GM21390 (cell line): Measurements from ENCODE around the gene SLC6A19.

ENCODE experiments used
- ATAC-seq: cut with Tn5 transposase; IDR thresholded peaks from one replicate; pipeline ENCODE4 v1.9.1; 2021; ENCODE audit not compliant: unreplicated experiment

The SLC6A19 gene

GRCh38 chr5:1165864-1166263 is 35.5 kb upstream of the SLC6A19 start:
- no peak for ATAC-seq

GRCh38 chr5:1166370-1166769 is 35.0 kb upstream of the SLC6A19 start:
- ATAC-seq, result no peak

GRCh38 chr5:1167361-1167727 is 34.1 kb upstream of the SLC6A19 start:
- ATAC-seq, result peak; percentile 13

GRCh38 chr5:1167728-1168709 is 33.4 kb upstream of the SLC6A19 start:
- ATAC-seq, result peak; percentile 69

GRCh38 chr5:1168796-1169195 is 32.6 kb upstream of the SLC6A19 start:
- ATAC-seq, result no peak

- no peak for ATAC-seq
These were observed 31.9 kb upstream of the SLC6A19 start for GRCh38 chr5:1169211-1170115.

GRCh38 chr5:1171340-1171941 is 30.0 kb upstream of the SLC6A19 start:
- ATAC-seq, result no peak

- ATAC-seq, result no peak
These were observed 29.3 kb upstream of the SLC6A19 start for GRCh38 chr5:1172007-1172581.

- ATAC-seq, result no peak
These were observed 28.6 kb upstream of the SLC6A19 start for GRCh38 chr5:1172670-1173404.

- no peak for ATAC-seq
These were observed 27.8 kb upstream of the SLC6A19 start for GRCh38 chr5:1173485-1174070.

GRCh38 chr5:1174122-1174936 is 27.1 kb upstream of the SLC6A19 start:
- no peak for ATAC-seq

- no peak for ATAC-seq
These were observed 26.4 kb upstream of the SLC6A19 start for GRCh38 chr5:1175015-1175414.

GRCh38 chr5:1175801-1176472 is 25.5 kb upstream of the SLC6A19 start:
- no peak for ATAC-seq

GRCh38 chr5:1176473-1177391 is 24.7 kb upstream of the SLC6A19 start:
- ATAC-seq, result no peak

GRCh38 chr5:1177826-1178528 is 23.4 kb upstream of the SLC6A19 start:
- ATAC-seq, result no peak

- ATAC-seq, result no peak
These were observed 22.6 kb upstream of the SLC6A19 start for GRCh38 chr5:1178529-1179382.
